Measurements from ENCODE around the gene AGXT2.

Gene AGXT2

DNA sequence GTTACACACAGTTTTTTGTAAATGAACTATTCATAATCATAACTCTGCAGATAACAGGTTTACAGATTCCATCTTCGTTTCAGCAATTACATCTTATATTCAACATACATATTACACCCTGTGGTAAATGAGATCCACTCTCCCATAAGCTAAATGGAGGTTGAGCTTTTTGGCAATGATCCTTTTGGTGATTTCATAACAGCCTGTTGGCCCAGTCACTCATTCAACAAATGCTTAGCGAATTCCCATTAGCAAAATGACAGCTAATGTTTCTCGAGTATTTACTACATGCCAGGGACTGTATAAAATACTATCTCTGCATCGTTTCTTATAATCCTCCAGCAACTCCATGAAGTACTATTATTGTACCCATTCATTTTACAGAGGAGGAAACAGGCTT is 25.4 kb upstream of the AGXT2 start:
- Histone ChIP-seq H2BK5ac (ENCODE audit: low read depth, low read length, poor library complexity, severe bottlenecking) (no peak overlapping the region), H2AK5ac (ENCODE audit: low read length, severe bottlenecking) (no peak overlapping the region), H3K36me3 (ENCODE audit: control insufficient read depth in 1 of 2, insufficient read depth in 2 of 2, low read depth in 1 of 2, low read length in 2 of 2) (no peaks in the 10 kb centered on the region), H2BK12ac (ENCODE audit: low read length in 2 of 2) (no peak overlapping the region), H3K18ac (ENCODE audit: low read depth in 1 of 2, low read length in 2 of 2) (no peak overlapping the region), H4K8ac (ENCODE audit: low read length) (no peak overlapping the region), H3K27me3 (ENCODE audit: control insufficient read depth in 1 of 2, insufficient read depth in 1 of 2, low read length in 2 of 2) (no peaks in the 10 kb centered on the region), H3K9me3 (ENCODE audit: control insufficient read depth, low read length) (peaks cover 4% of the 10 kb centered on the region), H3K23ac (ENCODE audit: low read length in 2 of 2) (no peak overlapping the region), H3K79me1 (replicated peaks; ENCODE audit: low read length, poor library complexity, severe bottlenecking) (no peaks in the 10 kb centered on the region), H3K4me1 (ENCODE audit: control insufficient read depth, insufficient read depth, low read depth, low read length) (no peaks in the 10 kb centered on the region), H3K9ac (ENCODE audit: low read length) (no peak overlapping the region), H3K4me2 (ENCODE audit: low read length, poor library complexity, severe bottlenecking) (no peak overlapping the region), H3K27ac (ENCODE audit: low read length, poor library complexity, severe bottlenecking) (no peak overlapping the region), H2BK120ac (ENCODE audit: low read depth, low read length) (no peak overlapping the region), H4K91ac (ENCODE audit: low read length) (no peak overlapping the region), H3K14ac (ENCODE audit: low read length in 2 of 2) (no peak overlapping the region), H2BK15ac (ENCODE audit: low read depth, poor library complexity, severe bottlenecking) (no peak overlapping the region), H3K4ac (ENCODE audit: low read depth in 1 of 2, low read length in 2 of 2) (no peak overlapping the region), H3K4me3 (ENCODE audit: insufficient read depth in 1 of 2, low read depth in 1 of 2, low read length in 2 of 2) (no peak overlapping the region), H2AFZ (ENCODE audit: low read depth, low read length) (no peak overlapping the region)
- no peak for DNase-seq
- 93% methylated on average over 3 of the region's 4 CpGs for WGBS

DNA sequence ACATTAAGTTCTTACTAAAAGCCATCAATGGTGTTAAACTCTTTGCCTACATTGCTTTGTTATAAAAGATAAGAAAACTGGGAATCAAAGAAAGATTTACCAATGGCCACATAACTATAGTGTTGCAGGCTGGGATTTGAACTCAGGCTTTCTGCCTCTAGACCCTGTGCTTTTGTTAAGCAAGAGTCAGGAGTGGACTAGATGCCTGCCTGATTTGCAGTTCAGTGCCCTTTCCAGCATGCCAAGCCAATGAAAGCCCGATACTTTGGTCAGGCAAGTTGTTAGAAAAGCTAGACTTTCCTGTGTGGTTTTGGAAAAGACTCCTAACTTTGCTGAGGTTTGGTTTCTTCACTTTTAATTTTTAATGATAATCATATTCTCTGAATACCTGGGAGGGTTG is 21.4 kb upstream of the AGXT2 start:
- Histone ChIP-seq H2BK120ac (ENCODE audit: low read depth, low read length) (no peak overlapping the region), H3K4ac (ENCODE audit: low read depth in 1 of 2, low read length in 2 of 2) (no peak overlapping the region), H3K23ac (ENCODE audit: low read length in 2 of 2) (no peak overlapping the region), H3K27ac (ENCODE audit: low read length, poor library complexity, severe bottlenecking) (no peak overlapping the region), H2AFZ (ENCODE audit: low read depth, low read length) (no peak overlapping the region), H3K14ac (ENCODE audit: low read length in 2 of 2) (no peak overlapping the region), H3K9ac (ENCODE audit: low read length) (no peak overlapping the region), H2BK15ac (ENCODE audit: low read depth, poor library complexity, severe bottlenecking) (no peak overlapping the region), H2BK12ac (ENCODE audit: low read length in 2 of 2) (no peak overlapping the region), H3K4me2 (ENCODE audit: low read length, poor library complexity, severe bottlenecking) (no peak overlapping the region), H3K18ac (ENCODE audit: low read depth in 1 of 2, low read length in 2 of 2) (no peak overlapping the region), H3K9me3 (ENCODE audit: control insufficient read depth, low read length) (peaks cover 4% of the 10 kb centered on the region), H4K8ac (ENCODE audit: low read length) (no peak overlapping the region), H3K4me1 (ENCODE audit: control insufficient read depth, insufficient read depth, low read depth, low read length) (no peaks in the 10 kb centered on the region), H2BK5ac (ENCODE audit: low read depth, low read length, poor library complexity, severe bottlenecking) (no peak overlapping the region), H3K27me3 (ENCODE audit: control insufficient read depth in 1 of 2, insufficient read depth in 1 of 2, low read length in 2 of 2) (no peaks in the 10 kb centered on the region), H3K4me3 (ENCODE audit: insufficient read depth in 1 of 2, low read depth in 1 of 2, low read length in 2 of 2) (no peak overlapping the region), H2AK5ac (ENCODE audit: low read length, severe bottlenecking) (no peak overlapping the region), H3K36me3 (ENCODE audit: control insufficient read depth in 1 of 2, insufficient read depth in 2 of 2, low read depth in 1 of 2, low read length in 2 of 2) (no peaks in the 10 kb centered on the region), H4K91ac (ENCODE audit: low read length) (no peak overlapping the region), H3K79me1 (replicated peaks; ENCODE audit: low read length, poor library complexity, severe bottlenecking) (no peaks in the 10 kb centered on the region)
- no peak for DNase-seq
- no CpG with 5 or more reads among the region's 1 CpG for WGBS

DNA sequence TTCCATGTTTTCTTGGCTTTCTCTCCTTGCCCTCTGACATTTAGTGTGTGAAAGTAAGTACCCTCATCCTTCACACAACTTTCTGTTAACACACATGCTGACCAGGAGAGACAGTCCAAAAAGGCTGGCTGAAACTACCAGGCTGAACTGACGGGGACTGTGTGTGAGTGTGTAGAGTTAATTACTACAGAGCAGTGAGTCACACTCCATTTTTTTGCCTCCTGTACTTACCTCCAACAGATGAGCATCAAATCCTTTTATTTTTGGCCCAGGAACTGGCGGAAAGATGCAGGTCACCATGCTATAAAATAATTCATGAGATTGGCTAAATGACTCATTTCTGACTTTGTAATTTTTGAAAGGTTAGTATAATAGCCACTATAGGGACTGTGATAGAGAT is 20.2 kb upstream of the AGXT2 start:
- Histone ChIP-seq H3K9ac (ENCODE audit: low read length) (no peak overlapping the region), H3K79me1 (replicated peaks; ENCODE audit: low read length, poor library complexity, severe bottlenecking) (no peaks in the 10 kb centered on the region)

DNA sequence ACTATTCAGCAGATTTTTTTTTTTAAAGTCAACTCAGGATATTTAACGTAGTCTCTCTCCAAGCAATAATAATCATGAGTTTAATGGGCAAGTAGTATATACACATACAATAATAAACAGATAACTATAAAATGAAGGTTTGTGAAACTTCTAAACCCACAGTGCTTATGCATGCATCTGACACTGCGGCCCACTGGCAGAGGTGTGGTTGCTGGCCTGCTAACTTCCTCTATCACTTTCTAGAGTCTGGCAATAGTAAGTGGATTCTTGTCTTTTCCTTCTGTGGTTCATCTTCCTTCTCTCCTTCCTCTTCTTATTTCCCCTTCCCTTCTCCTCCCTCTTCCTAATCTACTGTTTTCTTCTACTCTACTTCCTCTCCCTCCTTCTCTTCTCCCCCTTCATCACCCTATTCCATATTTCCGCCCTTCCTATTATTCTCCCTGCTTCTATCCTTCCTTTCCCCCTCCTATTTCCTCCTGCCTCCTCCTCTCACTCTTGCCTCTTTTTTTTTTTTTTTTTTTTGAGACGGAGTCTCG is 18.6 kb upstream of the AGXT2 start:
- H3K27me3 ChIP-seq (ENCODE audit: control insufficient read depth in 1 of 2, insufficient read depth in 1 of 2, low read length in 2 of 2), result no peaks in the 10 kb centered on the region
- H3K9ac ChIP-seq (ENCODE audit: low read length), result no peak overlapping the region
- no peaks in the 10 kb centered on the region for H3K9me3 ChIP-seq (ENCODE audit: control insufficient read depth, low read length)
- no peak overlapping the region for H2BK15ac ChIP-seq (ENCODE audit: low read depth, poor library complexity, severe bottlenecking)
- no peaks in the 10 kb centered on the region for H3K79me1 ChIP-seq (replicated peaks; ENCODE audit: low read length, poor library complexity, severe bottlenecking)
- no peak overlapping the region for H4K8ac ChIP-seq (ENCODE audit: low read length)
- H3K23ac ChIP-seq (ENCODE audit: low read length in 2 of 2), result no peak overlapping the region
- H4K91ac ChIP-seq (ENCODE audit: low read length), result no peak overlapping the region
- no peak overlapping the region for H2BK120ac ChIP-seq (ENCODE audit: low read depth, low read length)
- H2AFZ ChIP-seq (ENCODE audit: low read depth, low read length), result no peak overlapping the region
- H3K36me3 ChIP-seq (ENCODE audit: control insufficient read depth in 1 of 2, insufficient read depth in 2 of 2, low read depth in 1 of 2, low read length in 2 of 2), result no peaks in the 10 kb centered on the region
- no peak overlapping the region for H3K18ac ChIP-seq (ENCODE audit: low read depth in 1 of 2, low read length in 2 of 2)
- no peaks in the 10 kb centered on the region for H3K4me1 ChIP-seq (ENCODE audit: control insufficient read depth, insufficient read depth, low read depth, low read length)
- no peak for DNase-seq
- H3K4ac ChIP-seq (ENCODE audit: low read depth in 1 of 2, low read length in 2 of 2), result no peak overlapping the region
- no peak overlapping the region for H2BK5ac ChIP-seq (ENCODE audit: low read depth, low read length, poor library complexity, severe bottlenecking)
- WGBS, result 85% methylated on average over 2 of the region's 5 CpGs
- H3K14ac ChIP-seq (ENCODE audit: low read length in 2 of 2), result no peak overlapping the region
- no peak overlapping the region for H3K4me2 ChIP-seq (ENCODE audit: low read length, poor library complexity, severe bottlenecking)
- no peak overlapping the region for H2AK5ac ChIP-seq (ENCODE audit: low read length, severe bottlenecking)
- H3K27ac ChIP-seq (ENCODE audit: low read length, poor library complexity, severe bottlenecking), result no peak overlapping the region
- no peak overlapping the region for H2BK12ac ChIP-seq (ENCODE audit: low read length in 2 of 2)
- no peak overlapping the region for H3K4me3 ChIP-seq (ENCODE audit: insufficient read depth in 1 of 2, low read depth in 1 of 2, low read length in 2 of 2)

More for the DNA sequence above, 20.2 kb upstream of the AGXT2 start:
- Histone ChIP-seq H3K4me3 (ENCODE audit: insufficient read depth in 1 of 2, low read depth in 1 of 2, low read length in 2 of 2) (no peak overlapping the region), H4K8ac (ENCODE audit: low read length) (no peak overlapping the region), H2BK120ac (ENCODE audit: low read depth, low read length) (no peak overlapping the region), H3K18ac (ENCODE audit: low read depth in 1 of 2, low read length in 2 of 2) (no peak overlapping the region), H4K91ac (ENCODE audit: low read length) (no peak overlapping the region), H3K9me3 (ENCODE audit: control insufficient read depth, low read length) (no peaks in the 10 kb centered on the region), H3K27ac (ENCODE audit: low read length, poor library complexity, severe bottlenecking) (no peak overlapping the region), H2BK15ac (ENCODE audit: low read depth, poor library complexity, severe bottlenecking) (no peak overlapping the region), H2BK12ac (ENCODE audit: low read length in 2 of 2) (no peak overlapping the region), H3K36me3 (ENCODE audit: control insufficient read depth in 1 of 2, insufficient read depth in 2 of 2, low read depth in 1 of 2, low read length in 2 of 2) (no peaks in the 10 kb centered on the region), H3K4me1 (ENCODE audit: control insufficient read depth, insufficient read depth, low read depth, low read length) (no peaks in the 10 kb centered on the region), H3K4ac (ENCODE audit: low read depth in 1 of 2, low read length in 2 of 2) (no peak overlapping the region), H3K23ac (ENCODE audit: low read length in 2 of 2) (no peak overlapping the region), H2AFZ (ENCODE audit: low read depth, low read length) (no peak overlapping the region), H3K14ac (ENCODE audit: low read length in 2 of 2) (no peak overlapping the region), H3K27me3 (ENCODE audit: control insufficient read depth in 1 of 2, insufficient read depth in 1 of 2, low read length in 2 of 2) (no peaks in the 10 kb centered on the region), H3K4me2 (ENCODE audit: low read length, poor library complexity, severe bottlenecking) (no peak overlapping the region), H2BK5ac (ENCODE audit: low read depth, low read length, poor library complexity, severe bottlenecking) (no peak overlapping the region), H2AK5ac (ENCODE audit: low read length, severe bottlenecking) (no peak overlapping the region)
- 63% methylated on average over 1 of the region's 2 CpGs for WGBS
- no peak for DNase-seq
